Activated naive CD8-positive, alpha-beta T cell treated with anti-CD3 and anti-CD28 coated beads, Interleukin-2, amount 50 U/mL, for 16 hours (primary cell): ENCODE results near the gene MMP2.

Experiments used
- DNase-seq: peaks from one replicate; pipeline ENCODE4 v3.0.0-alpha.2; 2020; ENCODE audit warnings: low read depth, low spot score

MMP2 gene

GRCh38 chr16:55478827-55479429, at the start of gene MMP2:
TSS of gene MMP2 (plus strand) at chr16:55479198. CDS start at chr16:55479480, 282 bp downstream.
- DNase-seq, result no peak

GRCh38 chr16:55433030-55433429, 46.0 kb upstream of the MMP2 start:
- no peak for DNase-seq

- DNase-seq, result no peak
Observed at GRCh38 chr16:55433535-55433934, 45.5 kb upstream of the MMP2 start.

- no peak for DNase-seq
Observed at GRCh38 chr16:55434000-55434399, 45.0 kb upstream of the MMP2 start.

- DNase-seq, result no peak
Observed at GRCh38 chr16:55435387-55435786, 43.6 kb upstream of the MMP2 start.

GRCh38 chr16:55436587-55436986, 42.4 kb upstream of the MMP2 start:
- DNase-seq, result no peak

- DNase-seq, result no peak
Observed at GRCh38 chr16:55437625-55438024, 41.4 kb upstream of the MMP2 start.

- DNase-seq, result no peak
Observed at GRCh38 chr16:55438281-55438680, 40.7 kb upstream of the MMP2 start.

- DNase-seq, result no peak
Observed at GRCh38 chr16:55439101-55439690, 39.8 kb upstream of the MMP2 start.

GRCh38 chr16:55443434-55444346, 35.3 kb upstream of the MMP2 start:
- DNase-seq, result no peak

- no peak for DNase-seq
Observed at GRCh38 chr16:55444754-55445485, 34.1 kb upstream of the MMP2 start.

GRCh38 chr16:55447231-55447630, 31.8 kb upstream of the MMP2 start:
- no peak for DNase-seq

GRCh38 chr16:55452996-55453395, 26.0 kb upstream of the MMP2 start:
- DNase-seq, result no peak

GRCh38 chr16:55453909-55454308, 25.1 kb upstream of the MMP2 start:
- DNase-seq, result no peak

- DNase-seq, result no peak
Observed at GRCh38 chr16:55454861-55455260, 24.1 kb upstream of the MMP2 start.

- DNase-seq, result no peak
Observed at GRCh38 chr16:55462241-55462640, 16.8 kb upstream of the MMP2 start.

- no peak for DNase-seq
Observed at GRCh38 chr16:55464375-55464774, 14.6 kb upstream of the MMP2 start.

- peak; percentile 52 for DNase-seq
Observed at GRCh38 chr16:55465077-55465896, 13.7 kb upstream of the MMP2 start.

- DNase-seq, result no peak
Observed at GRCh38 chr16:55466209-55466608, 12.8 kb upstream of the MMP2 start.

- no peak for DNase-seq
Observed at GRCh38 chr16:55467898-55468297, 11.1 kb upstream of the MMP2 start.

- no peak for DNase-seq
Observed at GRCh38 chr16:55468352-55468990, 10.5 kb upstream of the MMP2 start.
